Adrenal gland (tissue), 5 donors: Measurements from ENCODE around the gene NCKAP5.

Experiments used
- POLR2A ChIP-seq, 2 donors: fragments of 450-650 bp; IDR thresholded peaks; one replicate each; pipeline ENCODE4 v1.6.1; 2017; ENCODE audit warnings: antibody characterized with exemption in 2 of 2, mild to moderate bottlenecking in 2 of 2, moderate library complexity in 1 of 2
- TF ChIP-seq, protein P1 (sequence below), 6 experiments: fragments of 450-650 bp in 4 of 6; fragments of 200-600 bp in 2 of 6; sonication (generic) in 1 of 6; IDR thresholded peaks; 1 replicate in 5 of 6; 2 replicates in 1 of 6; pipeline versions ENCODE4 v1.5.1 to v1.8.0; 2016 to 2021; ENCODE audit warnings: antibody characterized with exemption in 6 of 6, mild to moderate bottlenecking in 2 of 6, moderate library complexity in 1 of 6
- donor health status: DM: no; HTN: no; CAD: no.

GRCh38 chr2:133573491-133574162 is 5.4 kb upstream of the NCKAP5 start:
- TF ChIP-seq, protein P1, sequence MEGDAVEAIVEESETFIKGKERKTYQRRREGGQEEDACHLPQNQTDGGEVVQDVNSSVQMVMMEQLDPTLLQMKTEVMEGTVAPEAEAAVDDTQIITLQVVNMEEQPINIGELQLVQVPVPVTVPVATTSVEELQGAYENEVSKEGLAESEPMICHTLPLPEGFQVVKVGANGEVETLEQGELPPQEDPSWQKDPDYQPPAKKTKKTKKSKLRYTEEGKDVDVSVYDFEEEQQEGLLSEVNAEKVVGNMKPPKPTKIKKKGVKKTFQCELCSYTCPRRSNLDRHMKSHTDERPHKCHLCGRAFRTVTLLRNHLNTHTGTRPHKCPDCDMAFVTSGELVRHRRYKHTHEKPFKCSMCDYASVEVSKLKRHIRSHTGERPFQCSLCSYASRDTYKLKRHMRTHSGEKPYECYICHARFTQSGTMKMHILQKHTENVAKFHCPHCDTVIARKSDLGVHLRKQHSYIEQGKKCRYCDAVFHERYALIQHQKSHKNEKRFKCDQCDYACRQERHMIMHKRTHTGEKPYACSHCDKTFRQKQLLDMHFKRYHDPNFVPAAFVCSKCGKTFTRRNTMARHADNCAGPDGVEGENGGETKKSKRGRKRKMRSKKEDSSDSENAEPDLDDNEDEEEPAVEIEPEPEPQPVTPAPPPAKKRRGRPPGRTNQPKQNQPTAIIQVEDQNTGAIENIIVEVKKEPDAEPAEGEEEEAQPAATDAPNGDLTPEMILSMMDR (IDR thresholded peaks at IDR 0.05), result no peak
- TF ChIP-seq POLR2A (IDR thresholded peaks at IDR 0.05), result no peak
